AG20443 (cell line): Measurements from ENCODE around the gene ADCYAP1R1.

Source experiments
- DNase-seq: peaks from one replicate; pipeline ENCODE4 v3.0.0; 2012; ENCODE audit warnings: low spot score, mixed read lengths

Gene ADCYAP1R1

GRCh38 chr7:31051598-31052486 lies at the start of gene ADCYAP1R1:
ADCYAP1R1 (plus strand) TSS chr7:31052308; CDS start chr7:31063265, 10,957 bp downstream.
- DNase-seq: peak; percentile 40

- DNase-seq: no peak
Observed at GRCh38 chr7:31003097-31003496, 49.0 kb upstream of the ADCYAP1R1 start.

- no peak for DNase-seq
Observed at GRCh38 chr7:31003721-31004120, 48.4 kb upstream of the ADCYAP1R1 start.

GRCh38 chr7:31004393-31004792 lies 47.7 kb upstream of the ADCYAP1R1 start:
- no peak for DNase-seq

GRCh38 chr7:31006857-31007256 lies 45.3 kb upstream of the ADCYAP1R1 start:
- no peak for DNase-seq

GRCh38 chr7:31007634-31008033 lies 44.5 kb upstream of the ADCYAP1R1 start:
- no peak for DNase-seq

GRCh38 chr7:31014826-31015225 lies 37.3 kb upstream of the ADCYAP1R1 start:
- DNase-seq: no peak

GRCh38 chr7:31017032-31017675 lies 35.0 kb upstream of the ADCYAP1R1 start:
- DNase-seq: no peak

GRCh38 chr7:31017721-31018120 lies 34.4 kb upstream of the ADCYAP1R1 start:
- DNase-seq: no peak

- DNase-seq: no peak
Observed at GRCh38 chr7:31019509-31019908, 32.6 kb upstream of the ADCYAP1R1 start.

GRCh38 chr7:31020161-31020560 lies 31.9 kb upstream of the ADCYAP1R1 start:
- no peak for DNase-seq

GRCh38 chr7:31020652-31021051 lies 31.5 kb upstream of the ADCYAP1R1 start:
- DNase-seq: no peak

- DNase-seq: no peak
Observed at GRCh38 chr7:31022117-31022516, 30.0 kb upstream of the ADCYAP1R1 start.

- no peak for DNase-seq
Observed at GRCh38 chr7:31022726-31023125, 29.4 kb upstream of the ADCYAP1R1 start.

- DNase-seq: no peak
Observed at GRCh38 chr7:31023877-31024276, 28.2 kb upstream of the ADCYAP1R1 start.

GRCh38 chr7:31027161-31027965 lies 24.7 kb upstream of the ADCYAP1R1 start:
- DNase-seq: peak; percentile 41

GRCh38 chr7:31028006-31028405 lies 24.1 kb upstream of the ADCYAP1R1 start:
- DNase-seq: no peak

GRCh38 chr7:31028417-31028992 lies 23.6 kb upstream of the ADCYAP1R1 start:
- no peak for DNase-seq

GRCh38 chr7:31029251-31030042 lies 22.7 kb upstream of the ADCYAP1R1 start:
- no peak for DNase-seq

- DNase-seq: no peak
Observed at GRCh38 chr7:31033674-31034300, 18.3 kb upstream of the ADCYAP1R1 start.

GRCh38 chr7:31036924-31037323 lies 15.2 kb upstream of the ADCYAP1R1 start:
- DNase-seq: no peak
